ENCODE measurements around the gene CEBPE.
A peak's percentile ranks its signal among the peaks of the same experiment; 100 is the strongest.

The CEBPE gene

GRCh38 chr14:23129759-23130316 is 10.8 kb upstream of the CEBPE start:
- peak overlapping the region; percentile 100 for H3K27ac ChIP-seq

DNA sequence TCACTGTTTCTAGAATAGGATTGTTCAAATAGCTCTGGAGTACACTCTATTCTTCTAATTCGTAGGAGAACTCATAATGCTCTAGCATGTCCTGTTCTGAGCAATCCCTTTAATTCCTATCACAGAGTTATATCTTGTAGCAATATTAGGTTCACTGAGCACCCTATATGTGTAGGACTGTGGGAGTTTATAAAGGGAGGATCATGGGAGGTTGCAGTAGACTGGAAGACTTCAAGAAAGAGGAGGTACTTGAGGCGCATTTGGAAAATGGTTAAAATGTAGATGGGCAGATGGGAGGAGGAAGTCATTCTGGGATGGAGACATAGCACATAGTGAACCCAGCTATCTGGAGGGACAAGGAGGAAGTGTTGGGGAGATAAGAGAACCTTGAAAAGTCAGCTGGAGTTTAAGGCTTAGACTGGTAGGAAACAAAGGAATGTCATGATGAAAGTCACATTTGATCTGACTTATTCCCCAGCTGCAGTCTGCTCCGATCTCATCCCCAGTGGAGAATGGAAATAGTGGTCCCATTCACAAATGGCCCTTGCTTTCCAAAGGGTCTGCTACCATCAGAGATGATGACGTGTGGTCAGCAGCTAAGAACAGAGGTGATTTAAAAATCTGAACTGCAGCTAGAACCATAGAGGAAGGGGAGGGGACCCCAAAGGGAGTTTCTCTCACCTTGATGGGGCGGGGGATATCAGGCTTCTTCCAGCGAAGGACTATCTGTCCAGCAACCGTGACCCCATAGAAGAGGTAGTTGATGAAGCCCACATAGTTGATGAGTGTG is 10.1 kb upstream of the CEBPE start:
- no peak overlapping the region for H2AFZ ChIP-seq
- no peaks in the 10 kb centered on the region for H3K36me3 ChIP-seq (ENCODE audit: control insufficient read depth, insufficient read depth, low read length)
- no peaks in the 10 kb centered on the region for H3K9me3 ChIP-seq (ENCODE audit: control insufficient read depth, low read length)
- H3K4me1 ChIP-seq = peaks cover 58% of the 10 kb centered on the region
- no peak overlapping the region for H3K4me3 ChIP-seq (ENCODE audit: low read depth, low read length)
- no peak overlapping the region for H3K4me2 ChIP-seq (ENCODE audit: low read length)
- H3K79me2 ChIP-seq = peaks cover 4% of the 10 kb centered on the region
- no peak for TF ChIP-seq CTCF (IDR thresholded peaks at IDR 0.05)
- no peaks in the 10 kb centered on the region for H3K27me3 ChIP-seq (ENCODE audit: control insufficient read depth, insufficient read depth, low read length)
- H3K27ac ChIP-seq = peak overlapping the region; percentile 100
- no peak overlapping the region for H3K9ac ChIP-seq

More at GRCh38 chr14:23129759-23130316, 10.8 kb upstream of the CEBPE start:
- Histone ChIP-seq H3K4me2 (ENCODE audit: low read length) (no peak overlapping the region), H2AFZ (no peak overlapping the region), H3K4me1 (peaks cover 52% of the 10 kb centered on the region), H3K79me2 (peaks cover 4% of the 10 kb centered on the region), H3K4me3 (ENCODE audit: low read depth, low read length) (no peak overlapping the region), H3K9ac (peak overlapping the region; percentile 4), H3K9me3 (ENCODE audit: control insufficient read depth, low read length) (no peaks in the 10 kb centered on the region), H3K27me3 (ENCODE audit: control insufficient read depth, insufficient read depth, low read length) (no peaks in the 10 kb centered on the region), H3K36me3 (ENCODE audit: control insufficient read depth, insufficient read depth, low read length) (no peaks in the 10 kb centered on the region)
- TF ChIP-seq CTCF (IDR thresholded peaks at IDR 0.05) = no peak

- no peak overlapping the region for H2AFZ ChIP-seq
- H3K4me1 ChIP-seq = peaks cover 71% of the 10 kb centered on the region
- H3K36me3 ChIP-seq (ENCODE audit: control insufficient read depth, insufficient read depth, low read length) = no peaks in the 10 kb centered on the region
- peak overlapping the region; percentile 100 for H3K27ac ChIP-seq
- H3K27me3 ChIP-seq (ENCODE audit: control insufficient read depth, insufficient read depth, low read length) = no peaks in the 10 kb centered on the region
- no peak overlapping the region for H3K4me3 ChIP-seq (ENCODE audit: low read depth, low read length)
- H3K79me2 ChIP-seq = peaks cover 4% of the 10 kb centered on the region
- no peak for TF ChIP-seq CTCF (IDR thresholded peaks at IDR 0.05)
- no peak overlapping the region for H3K9ac ChIP-seq
- no peak overlapping the region for H3K4me2 ChIP-seq (ENCODE audit: low read length)
- H3K9me3 ChIP-seq (ENCODE audit: control insufficient read depth, low read length) = no peaks in the 10 kb centered on the region
Observed at GRCh38 chr14:23127861-23128260, 8.8 kb upstream of the CEBPE start.

DNA sequence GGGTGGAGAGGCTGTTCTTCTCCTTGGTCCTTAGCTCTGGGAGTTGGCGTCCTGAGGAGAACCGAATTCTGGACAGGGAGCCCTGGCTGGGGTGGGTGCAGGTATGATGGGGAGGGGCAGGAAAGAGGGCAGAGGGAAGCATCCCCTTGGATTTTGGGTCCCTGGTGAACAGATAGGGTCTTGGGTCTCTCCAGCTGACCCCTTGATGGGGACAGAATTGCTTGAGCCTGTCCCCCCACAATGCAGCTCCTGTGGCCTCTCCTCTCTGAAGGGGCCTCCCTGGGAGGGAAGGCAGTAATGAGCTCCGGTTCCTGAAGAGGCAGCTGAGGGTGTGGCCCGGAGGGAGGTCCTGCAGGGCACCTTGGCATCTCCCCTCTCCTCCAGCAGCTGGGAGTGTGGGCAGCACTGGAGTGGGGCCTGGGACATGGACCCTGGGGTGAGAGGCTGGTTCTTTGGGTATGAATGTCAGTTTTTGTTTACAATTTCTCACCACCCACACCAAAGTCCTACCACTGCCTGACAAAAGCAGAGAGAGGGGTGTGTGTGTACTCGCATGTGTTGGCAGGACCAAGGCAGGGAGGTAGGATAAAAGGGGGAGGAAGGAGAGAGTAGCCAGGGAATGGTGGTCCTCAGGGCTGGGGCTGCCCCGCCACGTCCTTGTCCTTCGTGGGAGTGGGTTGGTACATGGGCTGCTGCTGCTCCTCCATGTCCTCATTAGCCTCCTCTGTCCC is 7.7 kb upstream of the CEBPE start:
- Histone ChIP-seq H3K27ac (peak overlapping the region; percentile 100), H3K4me2 (ENCODE audit: low read length) (no peak overlapping the region), H3K4me3 (ENCODE audit: low read depth, low read length) (no peak overlapping the region), H3K79me2 (peaks cover 4% of the 10 kb centered on the region), H3K4me1 (peaks cover 82% of the 10 kb centered on the region), H2AFZ (peak overlapping the region; percentile 20), H3K36me3 (ENCODE audit: control insufficient read depth, insufficient read depth, low read length) (no peaks in the 10 kb centered on the region), H3K9ac (no peak overlapping the region), H3K9me3 (ENCODE audit: control insufficient read depth, low read length) (no peaks in the 10 kb centered on the region), H3K27me3 (ENCODE audit: control insufficient read depth, insufficient read depth, low read length) (no peaks in the 10 kb centered on the region)
- no peak for TF ChIP-seq CTCF (IDR thresholded peaks at IDR 0.05)

Data from parathyroid adenoma (tissue), 2 donors.